ENCODE data around the gene RALGDS. TPM values are rescaled to one million over a fixed set of nuclear protein-coding genes. Genes with fewer than 3 reads are reported as not detected.

RALGDS gene
- polyA plus RNA-seq, 1 donor: 34.6 TPM

- DNase-seq: no peak
These were observed 16.6 kb upstream of the RALGDS start for GRCh38 chr9:133137451-133138231.

DNA sequence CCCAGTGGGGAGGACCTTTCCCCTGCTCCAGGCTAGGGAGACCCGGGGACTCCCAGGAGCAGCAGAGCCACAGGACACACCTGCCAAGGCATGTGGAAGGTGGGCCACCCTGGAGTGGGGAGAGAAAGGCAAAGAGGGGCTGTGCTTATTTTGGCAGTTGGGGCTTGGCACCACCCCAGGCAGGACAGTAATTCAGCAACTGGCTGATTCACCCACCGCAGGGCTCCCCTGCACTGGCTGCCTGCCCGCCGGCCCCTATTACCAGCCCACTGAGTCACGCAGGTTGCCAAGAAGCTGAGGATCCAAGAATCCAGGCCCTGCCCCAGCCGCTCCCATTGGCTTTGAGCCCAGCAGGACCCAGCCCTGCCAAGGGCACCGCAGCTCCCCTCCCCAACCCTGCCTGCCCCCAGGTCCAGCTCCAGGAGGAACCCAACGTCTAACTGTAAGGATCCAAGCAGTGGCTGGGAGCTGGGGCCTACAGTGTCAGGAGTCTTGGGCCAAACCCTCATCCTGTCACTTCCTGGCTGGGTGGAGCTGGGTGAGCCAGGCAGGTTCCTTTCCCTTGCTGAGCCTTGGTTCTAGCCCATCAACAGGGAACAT, 14.2 kb upstream of the RALGDS start:
- no peak for DNase-seq

DNA sequence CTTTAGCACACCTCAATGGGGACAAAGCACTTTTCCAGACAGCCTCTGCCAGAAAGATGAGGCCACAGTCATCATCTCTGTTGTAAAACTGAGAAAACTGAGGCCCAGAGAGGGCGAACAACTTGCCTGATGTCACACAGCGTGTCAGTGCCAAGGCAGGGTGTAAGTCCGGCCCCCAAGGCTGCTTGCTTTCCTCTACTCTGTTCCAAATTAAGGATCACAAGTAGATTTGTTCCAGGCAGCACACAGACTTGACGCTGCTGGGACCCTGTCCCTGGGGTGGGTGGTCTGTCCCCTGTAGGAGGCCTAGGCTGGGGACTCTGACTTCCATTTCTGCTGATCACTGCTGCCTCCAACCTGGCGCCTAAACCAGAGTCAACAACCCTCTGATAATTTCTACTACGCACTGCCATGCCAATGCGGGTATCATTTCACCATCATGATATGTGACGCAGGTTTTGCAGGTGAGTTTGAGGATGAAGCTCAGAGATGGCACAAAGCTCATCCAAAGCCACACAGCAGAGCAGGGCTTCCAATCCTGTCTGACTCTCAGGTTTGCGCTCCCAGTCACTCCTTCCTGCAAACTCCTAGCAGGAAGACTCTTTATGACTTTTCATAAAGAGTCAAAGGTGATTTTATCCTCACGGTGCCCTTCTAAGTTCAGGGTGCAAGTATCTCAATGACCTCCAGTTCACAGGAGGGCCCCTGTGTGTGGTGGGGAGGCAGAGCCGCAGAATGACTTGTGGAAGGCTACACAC, 13.5 kb upstream of the RALGDS start:
- no peak for DNase-seq

- peak; percentile 81 for DNase-seq
These were observed 12.8 kb upstream of the RALGDS start for GRCh38 chr9:133133681-133134387.

DNA sequence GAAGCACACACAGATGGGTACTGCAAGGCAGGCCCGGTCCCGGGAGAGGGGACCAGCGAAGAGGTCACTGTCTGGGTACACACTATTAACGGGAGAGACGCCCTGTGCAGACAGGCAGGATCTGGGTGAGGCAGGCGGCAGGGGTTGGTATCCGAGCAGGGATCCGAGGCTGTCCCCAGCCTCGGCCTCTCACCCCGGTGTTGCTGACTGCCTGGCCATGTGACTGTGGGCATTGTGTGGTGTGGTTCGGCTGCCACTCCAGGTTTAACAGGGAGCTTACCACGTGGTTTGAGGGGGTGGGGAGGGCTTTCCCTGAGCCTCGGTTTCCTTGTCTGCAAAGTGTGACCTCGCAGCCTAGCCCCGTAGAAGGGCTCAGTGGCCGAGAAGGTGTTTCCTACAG, 11.1 kb upstream of the RALGDS start:
- no peak for DNase-seq

DNA sequence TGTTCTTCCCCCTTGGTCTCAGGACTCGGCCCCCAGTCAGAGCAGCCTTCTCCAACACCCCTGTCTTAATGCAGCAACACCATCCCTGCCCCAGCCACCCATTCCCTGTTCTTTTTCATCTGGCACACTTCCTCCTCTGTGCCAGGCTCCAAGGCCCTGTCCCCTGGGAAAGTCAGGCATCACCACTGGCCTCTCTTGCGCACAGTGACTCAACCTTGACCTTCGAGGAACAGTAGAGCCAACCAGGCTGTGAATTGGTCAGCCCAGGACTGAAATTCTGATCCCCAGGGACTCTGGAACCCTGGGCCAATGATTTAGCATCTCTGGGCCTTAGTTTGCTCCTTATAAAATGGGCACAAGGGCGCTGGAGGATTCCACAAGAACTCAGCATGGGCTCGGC, 10.5 kb upstream of the RALGDS start:
- DNase-seq: no peak

GRCh38 chr9:133130685-133131244, 9.7 kb upstream of the RALGDS start:
- DNase-seq: no peak

- no peak for DNase-seq
These were observed 8.2 kb upstream of the RALGDS start for GRCh38 chr9:133129001-133129795.

DNA sequence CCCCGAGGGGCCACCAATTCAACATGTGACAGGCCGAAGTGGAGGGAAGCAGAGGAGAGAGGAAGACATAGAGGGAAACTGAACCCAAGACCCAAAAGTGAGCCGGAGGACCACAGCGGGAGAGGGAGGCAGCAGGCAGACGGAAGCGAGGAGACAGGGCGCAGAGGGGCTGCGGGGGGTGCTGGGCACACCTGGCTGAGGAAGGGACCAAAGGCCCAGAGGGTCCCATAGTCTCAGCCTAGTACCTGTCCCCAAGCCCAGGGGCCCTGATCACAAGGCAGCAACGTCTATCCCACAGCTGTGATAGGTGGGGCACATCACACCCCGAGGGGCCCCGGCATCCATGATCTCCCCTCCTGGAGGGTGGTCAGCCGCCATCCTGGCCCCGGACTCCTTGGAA, 7.1 kb upstream of the RALGDS start:
- no peak for DNase-seq

DNA sequence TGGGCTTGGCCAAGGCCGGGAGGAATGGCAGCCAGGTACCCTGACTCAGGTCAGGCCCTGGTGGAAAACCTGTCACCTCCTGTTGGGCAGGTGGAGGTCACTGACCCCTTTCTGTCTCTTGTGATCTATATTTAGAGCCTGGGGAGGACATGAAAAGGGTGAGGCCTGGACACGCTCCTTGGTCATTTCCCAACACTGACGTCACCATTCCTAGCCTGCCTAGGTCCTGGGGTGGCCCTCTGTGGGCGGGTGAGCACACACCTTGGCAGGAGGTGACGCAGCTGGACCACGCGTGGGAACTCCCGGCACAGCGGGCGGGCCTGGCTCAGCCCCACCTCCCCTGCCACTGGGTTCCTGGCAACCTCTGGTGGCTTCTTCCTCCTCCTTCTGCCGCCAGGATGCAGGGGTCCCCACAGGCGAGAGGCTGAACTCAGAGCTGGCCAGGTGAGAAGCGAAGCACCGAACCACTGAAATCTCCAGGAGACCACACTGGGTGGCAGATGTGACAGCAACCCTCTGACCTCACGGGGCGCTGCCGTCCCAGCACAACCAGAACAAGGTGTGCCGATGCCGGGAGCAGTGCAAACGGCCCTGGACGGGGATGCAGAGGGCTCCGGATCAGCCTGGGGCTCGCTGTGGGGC, 6.4 kb upstream of the RALGDS start:
- DNase-seq: no peak

- DNase-seq: no peak
These were observed 5.8 kb upstream of the RALGDS start for GRCh38 chr9:133126697-133127339.

DNA sequence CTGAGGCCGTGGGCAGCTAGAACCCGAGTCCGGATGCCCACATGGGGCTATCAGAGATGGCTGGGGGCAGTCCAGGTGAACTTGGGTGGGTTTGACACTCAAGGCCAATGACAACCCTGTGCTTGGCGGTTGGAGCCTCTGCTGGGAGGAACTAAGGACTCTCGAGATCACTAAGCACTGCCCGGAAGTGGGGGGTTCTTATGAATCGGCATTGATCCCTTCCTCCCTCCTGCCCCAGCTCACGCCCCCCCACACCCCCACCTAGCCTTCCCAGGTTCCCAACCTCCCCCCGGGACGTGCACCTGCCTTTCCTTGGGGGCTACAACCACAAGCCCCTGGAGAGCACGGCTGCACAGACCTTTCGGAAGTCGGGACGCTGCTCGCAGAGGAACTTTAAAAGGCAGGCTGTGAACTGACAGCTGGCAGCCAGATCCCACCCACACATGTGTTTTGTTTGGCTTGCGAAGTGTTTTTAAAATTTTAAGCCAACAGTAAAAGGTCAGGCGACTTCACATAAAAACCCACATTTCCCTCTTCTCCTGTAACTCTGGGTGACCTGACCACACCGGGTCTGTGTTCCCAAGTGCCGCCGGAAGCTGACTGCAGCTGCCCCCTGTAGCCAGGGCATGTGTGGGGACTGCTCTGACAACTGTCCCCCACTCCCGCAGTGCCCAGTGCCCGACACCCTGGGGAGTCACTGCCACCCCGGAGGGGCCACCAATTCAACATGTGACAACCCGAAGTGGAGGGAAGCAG, 5.1 kb upstream of the RALGDS start:
- DNase-seq: no peak

GRCh38 chr9:133124907-133125275, 3.9 kb upstream of the RALGDS start:
- no peak for DNase-seq

- no peak for DNase-seq
These were observed 3.3 kb upstream of the RALGDS start for GRCh38 chr9:133124123-133124906.

DNA sequence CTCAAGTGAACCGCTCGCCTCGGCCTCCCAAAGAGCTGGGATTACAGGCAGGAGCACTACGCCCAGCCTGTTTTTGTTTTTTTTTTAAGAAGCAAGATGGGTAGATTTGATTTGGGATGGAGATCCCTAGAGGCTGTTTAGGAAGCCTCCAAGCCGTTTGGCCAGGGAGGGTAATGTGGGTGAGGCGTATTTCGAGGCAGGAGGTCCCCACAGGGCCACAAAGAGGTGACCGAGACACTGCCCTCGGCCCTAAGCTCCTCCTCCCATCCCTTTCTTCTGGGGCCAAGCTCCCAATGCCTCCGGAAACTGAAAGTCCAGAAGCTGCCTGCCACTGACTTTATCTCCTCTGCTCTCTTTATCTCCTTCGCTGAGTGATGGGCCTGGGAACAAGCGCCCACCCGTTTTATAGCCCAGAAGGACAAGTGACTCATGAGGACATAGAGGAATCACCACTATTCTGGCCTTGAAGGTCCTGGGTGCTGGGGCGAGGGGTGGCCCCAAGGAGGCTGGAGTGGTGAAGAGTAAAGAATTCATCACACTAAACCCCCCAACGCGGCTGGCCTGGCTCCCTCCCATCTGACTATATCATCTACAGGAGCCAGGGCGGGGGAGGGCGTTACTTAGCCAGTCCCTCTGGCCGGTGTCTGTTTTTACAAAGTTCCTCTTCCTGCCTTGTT, 2.0 kb upstream of the RALGDS start:
- no peak for DNase-seq

DNA sequence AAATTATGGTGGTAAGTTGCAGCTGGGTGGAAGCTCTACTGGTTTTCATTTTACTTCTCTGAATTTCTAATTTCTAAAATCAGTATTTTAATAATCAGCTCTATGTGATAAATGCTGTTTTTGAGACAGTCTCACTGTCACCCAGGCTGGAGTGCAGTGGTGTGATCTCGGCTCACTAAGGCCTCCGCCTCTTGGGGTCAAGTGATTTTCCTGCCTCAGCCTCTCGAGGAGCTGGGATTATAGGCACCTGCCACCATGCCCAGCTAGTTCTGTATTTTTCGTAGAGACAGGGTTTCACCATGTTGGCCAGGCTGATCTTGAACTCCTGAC, 1.5 kb upstream of the RALGDS start:
- no peak for DNase-seq

DNA sequence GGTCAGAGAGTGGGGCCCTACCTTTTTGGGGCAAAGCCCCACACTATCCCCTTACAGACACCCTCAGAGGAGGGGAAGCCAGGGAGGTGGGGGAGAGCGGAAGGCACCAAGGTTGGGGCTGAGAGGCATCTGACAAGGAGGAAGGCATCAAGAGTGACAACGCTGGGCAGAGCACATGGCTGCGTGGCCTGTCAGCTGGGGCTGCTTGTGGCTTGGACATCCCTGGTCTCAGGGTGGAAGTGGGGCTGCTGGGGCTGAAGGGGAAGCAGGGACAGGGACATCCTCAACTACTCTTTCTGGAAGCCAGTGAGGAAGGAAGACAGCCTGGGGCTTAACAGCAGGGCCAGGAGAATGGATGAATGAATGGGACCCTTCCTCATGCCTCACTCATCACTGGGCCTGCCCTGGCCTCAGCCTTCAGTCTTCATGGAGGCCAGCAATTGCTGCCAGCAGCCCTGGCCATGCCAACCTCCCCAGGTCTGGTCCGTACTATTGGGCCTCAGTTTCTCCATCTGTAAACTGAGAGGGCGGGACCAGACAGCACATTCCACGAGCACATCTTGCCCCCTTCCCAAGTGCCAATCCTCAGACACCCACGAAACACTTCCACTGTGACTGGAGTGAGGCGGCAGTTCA, 993 bp upstream of the RALGDS start:
- no peak for DNase-seq
